ENCODE results near the gene TMEM184A.
A peak's percentile ranks its signal among the peaks of the same experiment; 100 is the strongest.

- TF ChIP-seq EP300 (IDR thresholded peaks at IDR 0.05; ENCODE audit: borderline replicate concordance) (no peak), TAF1 (IDR thresholded peaks at IDR 0.05; ENCODE audit: low read depth) (no peak), REST (IDR thresholded peaks at IDR 0.05; ENCODE audit: low read depth) (no peak), YY1 (IDR thresholded peaks at IDR 0.05; ENCODE audit: low read depth) (no peak), FOXM1 (IDR thresholded peaks at IDR 0.05; ENCODE audit: borderline replicate concordance, low read depth) (no peak), NFIC (IDR thresholded peaks at IDR 0.05) (no peak), ZBTB7A (IDR thresholded peaks at IDR 0.05; ENCODE audit: low read depth) (0 out of 2 replicates have a peak, but pooled peaks have one; percentile 52), MAX (IDR thresholded peaks at IDR 0.05) (no peak), EGR1 (IDR thresholded peaks at IDR 0.05) (no peak), RAD21 (IDR thresholded peaks at IDR 0.05; ENCODE audit: low read depth) (no peak)
Observed at GRCh38 chr7:1547777-1548437, 8.1 kb downstream of the TMEM184A start.

Data from Ishikawa (cell line).